ENCODE results near the gene LBX2. TPM values are rescaled to one million over a fixed set of nuclear protein-coding genes. Genes with fewer than 3 reads are reported as not detected.

LBX2 gene
- total and polyA plus RNA-seq, 9 of the 15 experiments (the other 6 are each of a cell fraction or from before 2014, with no cell fraction given), result 0.39 to 6.2 (median 1.8) TPM; not detected in 1

- TF ChIP-seq, protein P1, sequence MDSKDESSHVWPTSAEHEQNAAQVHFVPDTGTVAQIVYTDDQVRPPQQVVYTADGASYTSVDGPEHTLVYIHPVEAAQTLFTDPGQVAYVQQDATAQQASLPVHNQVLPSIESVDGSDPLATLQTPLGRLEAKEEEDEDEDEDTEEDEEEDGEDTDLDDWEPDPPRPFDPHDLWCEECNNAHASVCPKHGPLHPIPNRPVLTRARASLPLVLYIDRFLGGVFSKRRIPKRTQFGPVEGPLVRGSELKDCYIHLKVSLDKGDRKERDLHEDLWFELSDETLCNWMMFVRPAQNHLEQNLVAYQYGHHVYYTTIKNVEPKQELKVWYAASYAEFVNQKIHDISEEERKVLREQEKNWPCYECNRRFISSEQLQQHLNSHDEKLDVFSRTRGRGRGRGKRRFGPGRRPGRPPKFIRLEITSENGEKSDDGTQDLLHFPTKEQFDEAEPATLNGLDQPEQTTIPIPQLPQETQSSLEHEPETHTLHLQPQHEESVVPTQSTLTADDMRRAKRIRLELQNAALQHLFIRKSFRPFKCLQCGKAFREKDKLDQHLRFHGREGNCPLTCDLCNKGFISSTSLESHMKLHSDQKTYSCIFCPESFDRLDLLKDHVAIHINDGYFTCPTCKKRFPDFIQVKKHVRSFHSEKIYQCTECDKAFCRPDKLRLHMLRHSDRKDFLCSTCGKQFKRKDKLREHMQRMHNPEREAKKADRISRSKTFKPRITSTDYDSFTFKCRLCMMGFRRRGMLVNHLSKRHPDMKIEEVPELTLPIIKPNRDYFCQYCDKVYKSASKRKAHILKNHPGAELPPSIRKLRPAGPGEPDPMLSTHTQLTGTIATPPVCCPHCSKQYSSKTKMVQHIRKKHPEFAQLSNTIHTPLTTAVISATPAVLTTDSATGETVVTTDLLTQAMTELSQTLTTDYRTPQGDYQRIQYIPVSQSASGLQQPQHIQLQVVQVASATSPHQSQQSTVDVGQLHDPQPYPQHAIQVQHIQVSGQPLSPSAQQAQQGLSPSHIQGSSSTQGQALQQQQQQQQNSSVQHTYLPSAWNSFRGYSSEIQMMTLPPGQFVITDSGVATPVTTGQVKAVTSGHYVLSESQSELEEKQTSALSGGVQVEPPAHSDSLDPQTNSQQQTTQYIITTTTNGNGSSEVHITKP (IDR thresholded peaks at IDR 0.05; ENCODE audit: partially characterized antibody), result peak; percentile 26
- TF ChIP-seq ATF3 (IDR thresholded peaks at IDR 0.05) (no peak), ATF3 (CRISPR knock-in tag; conservative IDR thresholded peaks at IDR 0.05) (peak; percentile 71; the same call in 1 of the 2 replicates), HMGXB4 (CRISPR knock-in tag; IDR thresholded peaks at IDR 0.05) (0 out of 2 replicates have a peak, but pooled peaks have one; percentile 44), ZNF592 (IDR thresholded peaks at IDR 0.05) (peak; percentile 57), ILF3 (IDR thresholded peaks at IDR 0.05; ENCODE audit: borderline replicate concordance) (no peak), SIN3A (IDR thresholded peaks at IDR 0.05; ENCODE audit: borderline replicate concordance in 2 of 2, control insufficient read depth in 1 of 2, low read depth in 2 of 2, low read length in 2 of 2) (no peak), CTBP1 (IDR thresholded peaks at IDR 0.05; ENCODE audit: borderline replicate concordance) (peak; percentile 11; the same call in 1 of the 2 replicates), NFRKB (IDR thresholded peaks at IDR 0.05; ENCODE audit: low read depth) (peak; percentile 62; the same call in 1 of the 2 replicates), MTA1 (IDR thresholded peaks at IDR 0.05; ENCODE audit: borderline replicate concordance) (0 out of 2 replicates have a peak, but pooled peaks have one; percentile 23), SMAD4 (CRISPR knock-in tag; conservative IDR thresholded peaks at IDR 0.05) (0 out of 2 replicates have a peak, but pooled peaks have one; percentile 30), ZBTB7A (IDR thresholded peaks at IDR 0.05; ENCODE audit: borderline replicate concordance, control insufficient read depth, low read depth, low read length) (peak; percentile 65; the same call in 1 of the 2 replicates), CHD1 (IDR thresholded peaks at IDR 0.05; ENCODE audit: low read length) (peak; percentile 44), GTF2F1 (IDR thresholded peaks at IDR 0.05; ENCODE audit: low read depth, low read length) (no peak), SMARCE1 (IDR thresholded peaks at IDR 0.05) (0 out of 2 replicates have a peak, but pooled peaks have one; percentile 11)
Measured at GRCh38 chr2:74507926-74508520, 8.6 kb upstream of the LBX2 start (continued).

Data from K562 (cell line).